GM23338 (cell line): ENCODE data around the gene LGR5. TPM values are rescaled to one million over a fixed set of nuclear protein-coding genes. Genes with fewer than 3 reads are reported as not detected.

Experiments used
- ATAC-seq: fragments of 200-7000 bp; cut with Tn5 transposase; 3 replicates; pipeline ENCODE4 v1.9.1; 2020
- DNase-seq: peaks from one replicate; pipeline ENCODE4 v3.0.0-alpha.2; 2015; ENCODE audit warnings: low spot score
- H2AFZ ChIP-seq: fragments of 200-600 bp; sonication (generic); 2 replicates; pipeline ENCODE4 v1.8.0; 2016; ENCODE audit warnings: antibody characterized with exemption, mild to moderate bottlenecking, moderate library complexity
- H3F3A ChIP-seq: fragments of 200-600 bp; sonication (generic); replicated peaks from 2 replicates; pipeline ENCODE4 v1.8.0; 2017; ENCODE audit warnings: antibody characterized with exemption, mixed run types, low read depth
- H3K27ac ChIP-seq: fragments of 200-600 bp; sonication (generic); 2 replicates; pipeline ENCODE4 v1.6.1; 2016; ENCODE audit warnings: low read depth
- H3K27me3 ChIP-seq: fragments of 200-600 bp; sonication (generic); 2 replicates; pipeline ENCODE4 v1.8.0; 2016; ENCODE audit warnings: mild to moderate bottlenecking, mixed run types, moderate library complexity; ENCODE audit not compliant: insufficient read depth
- H3K36me3 ChIP-seq: fragments of 200-600 bp; sonication (generic); 2 replicates; pipeline ENCODE4 v1.8.0; 2016; ENCODE audit warnings: mild to moderate bottlenecking; ENCODE audit not compliant: insufficient read depth
- H3K4me1 ChIP-seq: fragments of 200-600 bp; sonication (generic); 2 replicates; pipeline ENCODE4 v1.8.0; 2016; ENCODE audit warnings: mild to moderate bottlenecking, moderate library complexity; ENCODE audit not compliant: insufficient read depth
- H3K4me2 ChIP-seq: fragments of 200-600 bp; sonication (generic); 2 replicates; pipeline ENCODE4 v1.7.1; 2017; ENCODE audit warnings: mixed run types
- H3K4me3 ChIP-seq: fragments of 200-600 bp; sonication (generic); 2 replicates; pipeline ENCODE4 v1.6.1; 2016; ENCODE audit warnings: mixed run types
- H3K79me2 ChIP-seq: fragments of 200-600 bp; sonication (generic); replicated peaks from 2 replicates; pipeline ENCODE4 v1.8.0; 2017; ENCODE audit warnings: mild to moderate bottlenecking; ENCODE audit not compliant: insufficient read depth
- H3K9me2 ChIP-seq: fragments of 200-600 bp; sonication (generic); 2 replicates; pipeline ENCODE4 v1.8.0; 2017; ENCODE audit not compliant: insufficient read depth
- H4K20me1 ChIP-seq: fragments of 200-600 bp; sonication (generic); replicated peaks from 2 replicates; pipeline ENCODE4 v1.8.0; 2017; ENCODE audit warnings: mild to moderate bottlenecking; ENCODE audit not compliant: insufficient read depth
- H3K27ac Mint-ChIP-seq: 2 replicates; pipeline ENCODE4 v1.8.0; 2020; ENCODE audit warnings: inconsistent platforms, mild to moderate bottlenecking, moderate library complexity, mixed read lengths
- H3K27me3 Mint-ChIP-seq: 3 replicates; pipeline ENCODE4 v1.8.0; 2022; ENCODE audit warnings: low read depth, mild to moderate bottlenecking, moderate library complexity, mixed read lengths, inconsistent platforms; ENCODE audit not compliant: insufficient read depth, poor library complexity
- H3K36me3 Mint-ChIP-seq: 3 replicates; pipeline ENCODE4 v1.8.0; 2021; ENCODE audit warnings: low read depth, mild to moderate bottlenecking, inconsistent platforms, moderate library complexity, mixed read lengths
- H3K4me1 Mint-ChIP-seq: 3 replicates; pipeline ENCODE4 v1.8.0; 2020; ENCODE audit warnings: mild to moderate bottlenecking, inconsistent platforms, mixed read lengths
- H3K4me3 Mint-ChIP-seq: 3 replicates; pipeline ENCODE4 v1.8.0; 2021; ENCODE audit warnings: moderate library complexity, mild to moderate bottlenecking, inconsistent platforms, mixed read lengths
- H3K9me3 Mint-ChIP-seq: 3 replicates; pipeline ENCODE4 v1.8.0; 2020; ENCODE audit warnings: moderate library complexity, mild to moderate bottlenecking, inconsistent platforms, mixed read lengths
- CREB1 ChIP-seq: fragments of 250-450 bp; sonication (Bioruptor Pico); IDR thresholded peaks from 2 replicates; pipeline ENCODE4 v1.5.0; 2020; ENCODE audit warnings: low read depth, mild to moderate bottlenecking, moderate library complexity
- EZH2phosphoT487 ChIP-seq: fragments of 200-600 bp; sonication (generic); IDR thresholded peaks from one replicate; pipeline ENCODE4 v1.8.1; 2018; ENCODE audit warnings: antibody characterized with exemption; ENCODE audit not compliant: unreplicated experiment
- JUNB ChIP-seq: IDR thresholded peaks from one replicate; pipeline ENCODE4 v1.6.1; 2016; ENCODE audit warnings: antibody characterized with exemption; ENCODE audit not compliant: unreplicated experiment
- NANOG ChIP-seq: IDR thresholded peaks from 2 replicates; pipeline ENCODE4 v1.6.1; 2016; ENCODE audit warnings: antibody characterized with exemption, borderline replicate concordance
- POLR2AphosphoS5 ChIP-seq: IDR thresholded peaks from 2 replicates; pipeline ENCODE4 v1.6.1; 2016; ENCODE audit warnings: antibody characterized with exemption, low read depth
- long read RNA-seq: library from polyadenylated mRNA; unstranded; transcript quantifications from one replicate; pipeline ENCODE4 v2.0.0, GENCODE V29; 2020; ENCODE audit not compliant: unreplicated experiment
- polyA plus RNA-seq: library from polyadenylated mRNA; unstranded; fragments of >200 nt; fragmentation: Nextera tagmentation; extraction: Ambion mirVana; gene quantifications from 2 replicates; pipeline ENCODE4 v1.2.1, GENCODE V29; 2016
- total RNA-seq: library from RNA; depleted of rRNA; stranded (reverse); fragments of >200 nt; shearing (Covaris generic); gene quantifications from 2 replicates; pipeline ENCODE4 v1.2.3, GENCODE V29; 2014; rRNA removed
- TF ChIP-seq, protein P1 (sequence below): IDR thresholded peaks from one replicate; pipeline ENCODE4 v1.6.1; 2018; ENCODE audit warnings: antibody characterized with exemption; ENCODE audit not compliant: unreplicated experiment
- TF ChIP-seq, protein P2 (sequence below), 2 experiments: fragments of 200-600 bp in 1 of 2; sonication (generic) in 1 of 2; conservative IDR thresholded peaks; 2 replicates each; pipeline versions ENCODE4 v1.5.1 to v1.6.1; 2016 to 2017; ENCODE audit warnings: antibody characterized with exemption in 2 of 2, low read depth in 2 of 2, mild to moderate bottlenecking in 2 of 2, moderate library complexity in 1 of 2

The LGR5 gene
- total RNA-seq (0.17 and 0.66 TPM in 2 replicates), polyA plus RNA-seq (0.09 and 0.26 TPM in 2 replicates)
- long read RNA-seq = 0 reads

- peak within 1 kb of the TSS; percentile 97 for H2AFZ ChIP-seq
- Mint-ChIP-seq H3K36me3 (peaks cover 11% of the 10 kb centered on the region), H3K4me3 (peak within 1 kb of the TSS; percentile 78), H3K27me3 (peaks cover 52% of the 10 kb centered on the region), H3K9me3 (peaks cover 29% of the 10 kb centered on the region), H3K27ac (no peak within 1 kb of the TSS), H3K4me1 (peaks cover 15% of the 10 kb centered on the region; the same call in 2 of the 3 replicates)
- H3K36me3 ChIP-seq = peaks cover 10% of the 10 kb centered on the region; the same call in 1 of the 2 replicates
- peaks cover 81% of the 10 kb centered on the region for H3K27me3 ChIP-seq
- DNase-seq = peak; percentile 73
- H3F3A ChIP-seq = no peaks in the 10 kb centered on the region
- peaks cover 23% of the 10 kb centered on the region for H3K4me1 ChIP-seq
- no peaks in the 10 kb centered on the region for H3K9me2 ChIP-seq
- peak within 1 kb of the TSS; percentile 82 for H3K4me3 ChIP-seq
- no peak for TF ChIP-seq POLR2AphosphoS5
- TF ChIP-seq, protein P1, sequence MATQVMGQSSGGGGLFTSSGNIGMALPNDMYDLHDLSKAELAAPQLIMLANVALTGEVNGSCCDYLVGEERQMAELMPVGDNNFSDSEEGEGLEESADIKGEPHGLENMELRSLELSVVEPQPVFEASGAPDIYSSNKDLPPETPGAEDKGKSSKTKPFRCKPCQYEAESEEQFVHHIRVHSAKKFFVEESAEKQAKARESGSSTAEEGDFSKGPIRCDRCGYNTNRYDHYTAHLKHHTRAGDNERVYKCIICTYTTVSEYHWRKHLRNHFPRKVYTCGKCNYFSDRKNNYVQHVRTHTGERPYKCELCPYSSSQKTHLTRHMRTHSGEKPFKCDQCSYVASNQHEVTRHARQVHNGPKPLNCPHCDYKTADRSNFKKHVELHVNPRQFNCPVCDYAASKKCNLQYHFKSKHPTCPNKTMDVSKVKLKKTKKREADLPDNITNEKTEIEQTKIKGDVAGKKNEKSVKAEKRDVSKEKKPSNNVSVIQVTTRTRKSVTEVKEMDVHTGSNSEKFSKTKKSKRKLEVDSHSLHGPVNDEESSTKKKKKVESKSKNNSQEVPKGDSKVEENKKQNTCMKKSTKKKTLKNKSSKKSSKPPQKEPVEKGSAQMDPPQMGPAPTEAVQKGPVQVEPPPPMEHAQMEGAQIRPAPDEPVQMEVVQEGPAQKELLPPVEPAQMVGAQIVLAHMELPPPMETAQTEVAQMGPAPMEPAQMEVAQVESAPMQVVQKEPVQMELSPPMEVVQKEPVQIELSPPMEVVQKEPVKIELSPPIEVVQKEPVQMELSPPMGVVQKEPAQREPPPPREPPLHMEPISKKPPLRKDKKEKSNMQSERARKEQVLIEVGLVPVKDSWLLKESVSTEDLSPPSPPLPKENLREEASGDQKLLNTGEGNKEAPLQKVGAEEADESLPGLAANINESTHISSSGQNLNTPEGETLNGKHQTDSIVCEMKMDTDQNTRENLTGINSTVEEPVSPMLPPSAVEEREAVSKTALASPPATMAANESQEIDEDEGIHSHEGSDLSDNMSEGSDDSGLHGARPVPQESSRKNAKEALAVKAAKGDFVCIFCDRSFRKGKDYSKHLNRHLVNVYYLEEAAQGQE = peak; percentile 54
- no peak for TF ChIP-seq JUNB
- no peak for TF ChIP-seq EZH2phosphoT487
- peak; percentile 85 for TF ChIP-seq CREB1 (CRISPR knock-in tag)
- ATAC-seq = peak; percentile 77
- H3K4me2 ChIP-seq = peak within 1 kb of the TSS; percentile 98
- H3K79me2 ChIP-seq = no peaks in the 10 kb centered on the region
- H3K27ac ChIP-seq = no peak within 1 kb of the TSS
- no peaks in the 10 kb centered on the region for H4K20me1 ChIP-seq
These were observed at the start of gene LGR5 for GRCh38 chr12:71439613-71440344. TSS of gene LGR5 (plus strand) at chr12:71439798. CDS start at chr12:71440081, 283 bp downstream.

- H3K4me1 ChIP-seq = peaks cover 2% of the 10 kb centered on the region; the same call in 1 of the 2 replicates
- H3K9me2 ChIP-seq = 0 out of 2 replicates have a peak, but pooled peaks cover 2% of the 10 kb centered on the region
- Mint-ChIP-seq H3K4me3 (no peak overlapping the region), H3K4me1 (peaks cover 1% of the 10 kb centered on the region; the same call in 2 of the 3 replicates), H3K9me3 (peaks cover 7% of the 10 kb centered on the region), H3K27ac (peak overlapping the region; percentile 67; the same call in 1 of the 2 replicates), H3K36me3 (peaks cover 4% of the 10 kb centered on the region; the same call in 2 of the 3 replicates), H3K27me3 (no peaks in the 10 kb centered on the region)
- H3K4me2 ChIP-seq = no peak overlapping the region
- no peak overlapping the region for H2AFZ ChIP-seq
- no peaks in the 10 kb centered on the region for H3K27me3 ChIP-seq
- H3K36me3 ChIP-seq = no peaks in the 10 kb centered on the region
- no peak overlapping the region for H3K27ac ChIP-seq
- no peaks in the 10 kb centered on the region for H3F3A ChIP-seq
- DNase-seq (peak; percentile 88), ATAC-seq (peak; percentile 90)
- H3K4me3 ChIP-seq = no peak overlapping the region
- no peaks in the 10 kb centered on the region for H4K20me1 ChIP-seq
- no peaks in the 10 kb centered on the region for H3K79me2 ChIP-seq
- no peak for TF ChIP-seq NANOG
- TF ChIP-seq, protein P2, sequence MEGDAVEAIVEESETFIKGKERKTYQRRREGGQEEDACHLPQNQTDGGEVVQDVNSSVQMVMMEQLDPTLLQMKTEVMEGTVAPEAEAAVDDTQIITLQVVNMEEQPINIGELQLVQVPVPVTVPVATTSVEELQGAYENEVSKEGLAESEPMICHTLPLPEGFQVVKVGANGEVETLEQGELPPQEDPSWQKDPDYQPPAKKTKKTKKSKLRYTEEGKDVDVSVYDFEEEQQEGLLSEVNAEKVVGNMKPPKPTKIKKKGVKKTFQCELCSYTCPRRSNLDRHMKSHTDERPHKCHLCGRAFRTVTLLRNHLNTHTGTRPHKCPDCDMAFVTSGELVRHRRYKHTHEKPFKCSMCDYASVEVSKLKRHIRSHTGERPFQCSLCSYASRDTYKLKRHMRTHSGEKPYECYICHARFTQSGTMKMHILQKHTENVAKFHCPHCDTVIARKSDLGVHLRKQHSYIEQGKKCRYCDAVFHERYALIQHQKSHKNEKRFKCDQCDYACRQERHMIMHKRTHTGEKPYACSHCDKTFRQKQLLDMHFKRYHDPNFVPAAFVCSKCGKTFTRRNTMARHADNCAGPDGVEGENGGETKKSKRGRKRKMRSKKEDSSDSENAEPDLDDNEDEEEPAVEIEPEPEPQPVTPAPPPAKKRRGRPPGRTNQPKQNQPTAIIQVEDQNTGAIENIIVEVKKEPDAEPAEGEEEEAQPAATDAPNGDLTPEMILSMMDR (conservative IDR thresholded peaks at IDR 0.05; ENCODE audit: low read depth in 2 of 2) = peak; percentile 84 to 87
These were observed 47.0 kb upstream of the LGR5 start for GRCh38 chr12:71392521-71393145.
